ENCODE results near the gene PSME3IP1. TPM values are rescaled to one million over a fixed set of nuclear protein-coding genes. Genes with fewer than 3 reads are reported as not detected.

PSME3IP1 gene
- polyA plus RNA-seq, 3 donors = 75.4 to 133 (median 78.6) TPM

- peaks cover 20% of the 10 kb centered on the region for H3K4me1 Mint-ChIP-seq
- Histone ChIP-seq H3K36me3 (replicated peaks in 1 of 2; ENCODE audit: control insufficient read depth in 1 of 2, insufficient read depth in 2 of 2, low read length in 2 of 2) (peaks cover 77 to 99% of the 10 kb centered on the region in 2 donors), H3K4me3 (replicated peaks in 1 of 3; ENCODE audit: low read depth in 2 of 3, low read length in 3 of 3) (no peak overlapping the region), H3K4me1 (ENCODE audit: control insufficient read depth in 1 of 2, insufficient read depth in 2 of 2, low read length in 2 of 2) (no peaks in the 10 kb centered on the region), H3K79me2 (ENCODE audit: insufficient read depth, low read length) (peaks cover 8% of the 10 kb centered on the region), H3K27ac (ENCODE audit: low read depth in 1 of 2, low read length in 2 of 2) (no peak overlapping the region), H3K4me2 (replicated peaks; ENCODE audit: extremely low read depth, low read length, poor library complexity, severe bottlenecking) (no peak overlapping the region), H4K20me1 (ENCODE audit: insufficient read depth, low read length) (peaks cover 16% of the 10 kb centered on the region), H3K9me3 (replicated peaks in 1 of 2; ENCODE audit: control insufficient read depth in 1 of 2, insufficient read depth in 1 of 2, low read length in 2 of 2) (no peaks in the 10 kb centered on the region), H3K9ac (ENCODE audit: insufficient read depth, low read length, poor library complexity, severe bottlenecking) (no peak overlapping the region), H3K27me3 (ENCODE audit: control insufficient read depth in 2 of 2, insufficient read depth in 2 of 2, low read length in 2 of 2) (no peaks in the 10 kb centered on the region), H2AFZ (ENCODE audit: insufficient read depth, low read depth, low read length, poor library complexity, severe bottlenecking) (no peak overlapping the region)
- peaks cover 72 to 90% of the 10 kb centered on the region in 2 donors for H3K36me3 Mint-ChIP-seq
- peaks cover 0 to 2% (median 0%) of the 10 kb centered on the region in 7 donors for H3K9me3 Mint-ChIP-seq
- no CpG with 5 or more reads among the region's 1 CpG for WGBS (ENCODE audit: insufficient coverage)
- TF ChIP-seq, protein P1, sequence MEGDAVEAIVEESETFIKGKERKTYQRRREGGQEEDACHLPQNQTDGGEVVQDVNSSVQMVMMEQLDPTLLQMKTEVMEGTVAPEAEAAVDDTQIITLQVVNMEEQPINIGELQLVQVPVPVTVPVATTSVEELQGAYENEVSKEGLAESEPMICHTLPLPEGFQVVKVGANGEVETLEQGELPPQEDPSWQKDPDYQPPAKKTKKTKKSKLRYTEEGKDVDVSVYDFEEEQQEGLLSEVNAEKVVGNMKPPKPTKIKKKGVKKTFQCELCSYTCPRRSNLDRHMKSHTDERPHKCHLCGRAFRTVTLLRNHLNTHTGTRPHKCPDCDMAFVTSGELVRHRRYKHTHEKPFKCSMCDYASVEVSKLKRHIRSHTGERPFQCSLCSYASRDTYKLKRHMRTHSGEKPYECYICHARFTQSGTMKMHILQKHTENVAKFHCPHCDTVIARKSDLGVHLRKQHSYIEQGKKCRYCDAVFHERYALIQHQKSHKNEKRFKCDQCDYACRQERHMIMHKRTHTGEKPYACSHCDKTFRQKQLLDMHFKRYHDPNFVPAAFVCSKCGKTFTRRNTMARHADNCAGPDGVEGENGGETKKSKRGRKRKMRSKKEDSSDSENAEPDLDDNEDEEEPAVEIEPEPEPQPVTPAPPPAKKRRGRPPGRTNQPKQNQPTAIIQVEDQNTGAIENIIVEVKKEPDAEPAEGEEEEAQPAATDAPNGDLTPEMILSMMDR (IDR thresholded peaks at IDR 0.05) = no peak
- no peak overlapping the region for H3K4me3 Mint-ChIP-seq
- no peak overlapping the region for H3K27ac Mint-ChIP-seq
- H3K27me3 Mint-ChIP-seq (ENCODE audit: low read depth in 3 of 3) = no peaks in the 10 kb centered on the region
- DNase-seq = no peak
- intact Hi-C loops (cut with micrococcal nuclease) = no loop called here
These were observed 28.3 kb downstream of the PSME3IP1 start for GRCh38 chr16:57157533-57157932.

GRCh38 chr16:57156351-57156703 lies 29.5 kb downstream of the PSME3IP1 start:
- Histone ChIP-seq H3K4me3 (replicated peaks in 1 of 3; ENCODE audit: low read depth in 2 of 3, low read length in 3 of 3) (no peak overlapping the region), H3K4me2 (replicated peaks; ENCODE audit: extremely low read depth, low read length, poor library complexity, severe bottlenecking) (no peak overlapping the region), H3K27ac (ENCODE audit: low read depth in 1 of 2, low read length in 2 of 2) (no peak overlapping the region), H3K4me1 (ENCODE audit: control insufficient read depth in 1 of 2, insufficient read depth in 2 of 2, low read length in 2 of 2) (no peaks in the 10 kb centered on the region), H3K79me2 (ENCODE audit: insufficient read depth, low read length) (peaks cover 8% of the 10 kb centered on the region), H3K36me3 (replicated peaks in 1 of 2; ENCODE audit: control insufficient read depth in 1 of 2, insufficient read depth in 2 of 2, low read length in 2 of 2) (peaks cover 70 to 100% of the 10 kb centered on the region in 2 donors), H2AFZ (ENCODE audit: insufficient read depth, low read depth, low read length, poor library complexity, severe bottlenecking) (no peak overlapping the region), H4K20me1 (ENCODE audit: insufficient read depth, low read length) (peaks cover 18% of the 10 kb centered on the region), H3K27me3 (ENCODE audit: control insufficient read depth in 2 of 2, insufficient read depth in 2 of 2, low read length in 2 of 2) (no peaks in the 10 kb centered on the region), H3K9ac (ENCODE audit: insufficient read depth, low read length, poor library complexity, severe bottlenecking) (no peak overlapping the region), H3K9me3 (replicated peaks in 1 of 2; ENCODE audit: control insufficient read depth in 1 of 2, insufficient read depth in 1 of 2, low read length in 2 of 2) (no peaks in the 10 kb centered on the region)
- intact Hi-C loops (cut with micrococcal nuclease) = no loop called here
- Mint-ChIP-seq H3K9me3 (peaks cover 0 to 2% (median 0%) of the 10 kb centered on the region in 7 donors), H3K27me3 (ENCODE audit: low read depth in 3 of 3) (no peaks in the 10 kb centered on the region), H3K36me3 (peaks cover 72 to 85% of the 10 kb centered on the region in 2 donors), H3K4me1 (peaks cover 26% of the 10 kb centered on the region), H3K27ac (peak overlapping the region in 1 of 7 donors; percentile 19), H3K4me3 (no peak overlapping the region)
- DNase-seq = no peak
- no CpG with 5 or more reads among the region's 4 CpGs for WGBS (ENCODE audit: insufficient coverage)
- TF ChIP-seq, protein P1 (IDR thresholded peaks at IDR 0.05) = no peak

Measured in CD14-positive monocyte (primary cell).